Large intestine (tissue), 12 donors: ENCODE data around the gene DGAT2. TPM values are rescaled to one million over a fixed set of nuclear protein-coding genes. Genes with fewer than 3 reads are reported as not detected.

Source experiments
- DNase-seq, 2 donors: peaks; one replicate each; pipeline versions ENCODE4 v3.0.0 to v3.0.0-alpha.2; 2013
- H3K27ac ChIP-seq: one replicate; pipeline ENCODE4 v1.5.1; 2013; ENCODE audit warnings: low read length
- H3K27me3 ChIP-seq: 2 replicates; pipeline ENCODE4 v1.6.1; 2013; ENCODE audit warnings: low read length; ENCODE audit not compliant: control insufficient read depth, insufficient read depth
- H3K36me3 ChIP-seq: 2 replicates; pipeline ENCODE4 v1.6.1; 2013; ENCODE audit warnings: low read length; ENCODE audit not compliant: control insufficient read depth, insufficient read depth
- H3K4me1 ChIP-seq: one replicate; pipeline ENCODE4 v1.6.1; 2013; ENCODE audit warnings: low read length; ENCODE audit not compliant: control insufficient read depth, insufficient read depth
- H3K4me3 ChIP-seq: one replicate; pipeline ENCODE4 v1.5.1; 2013; ENCODE audit warnings: low read length
- H3K9me3 ChIP-seq: one replicate; pipeline ENCODE4 v1.6.1; 2013; ENCODE audit warnings: mild to moderate bottlenecking, low read depth, low read length, moderate library complexity; ENCODE audit not compliant: control insufficient read depth
- WGBS: methylation state at CpG from one replicate; pipeline ENCODE4 v1.1.5; 2013; ENCODE audit warnings: low lambda C conversion rate; ENCODE audit not compliant: insufficient coverage; 5-methylcytosine and 5-hydroxymethylcytosine counted together
- long read RNA-seq, 11 donors: transcript quantifications; one replicate each; lab custom pipeline, GENCODE V29; 2026
- polyA plus RNA-seq: library from polyadenylated mRNA; unstranded; fragments of 120-200 nt; gene quantifications from one replicate; pipeline ENCODE4 v1.2.1, GENCODE V29; 2013

DGAT2 gene, protein sequence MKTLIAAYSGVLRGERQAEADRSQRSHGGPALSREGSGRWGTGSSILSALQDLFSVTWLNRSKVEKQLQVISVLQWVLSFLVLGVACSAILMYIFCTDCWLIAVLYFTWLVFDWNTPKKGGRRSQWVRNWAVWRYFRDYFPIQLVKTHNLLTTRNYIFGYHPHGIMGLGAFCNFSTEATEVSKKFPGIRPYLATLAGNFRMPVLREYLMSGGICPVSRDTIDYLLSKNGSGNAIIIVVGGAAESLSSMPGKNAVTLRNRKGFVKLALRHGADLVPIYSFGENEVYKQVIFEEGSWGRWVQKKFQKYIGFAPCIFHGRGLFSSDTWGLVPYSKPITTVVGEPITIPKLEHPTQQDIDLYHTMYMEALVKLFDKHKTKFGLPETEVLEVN
- polyA plus RNA-seq = 70.2 TPM
- long read RNA-seq, donor 1, transcript DGAT2-201 (8 exons, 2,453 nt) = major isoform, 21 of 21 reads
- long read RNA-seq, donor 1, partial matches to known transcripts = 0 of 21 reads
- long read RNA-seq, donor 1, other reads (novel, unspliced or antisense) = 0 of 21 reads
- long read RNA-seq, donor 2, transcript DGAT2-201 (8 exons, 2,453 nt) = major isoform, 46 of 48 reads
- long read RNA-seq, donor 2, partial matches to known transcripts = 0 of 48 reads
- long read RNA-seq, donor 2, other reads (novel, unspliced or antisense) = 0 of 48 reads
- long read RNA-seq, donor 3 = 0 reads
- long read RNA-seq, donor 4, full-length matches to known transcripts = 8 of 8 reads
- long read RNA-seq, donor 4, partial matches to known transcripts = 0 of 8 reads
- long read RNA-seq, donor 4, other reads (novel, unspliced or antisense) = 0 of 8 reads
- long read RNA-seq, donor 5, transcript DGAT2-201 (8 exons, 2,453 nt) = major isoform, 7 of 7 reads
- long read RNA-seq, donor 5, partial matches to known transcripts = 0 of 7 reads
- long read RNA-seq, donor 5, other reads (novel, unspliced or antisense) = 0 of 7 reads
- long read RNA-seq, donor 6, transcript DGAT2-201 (8 exons, 2,453 nt) = major isoform, 52 of 61 reads
- long read RNA-seq, donor 6, partial matches to known transcripts = 7 of 61 reads
- long read RNA-seq, donor 6, other reads (novel, unspliced or antisense) = 0 of 61 reads
- long read RNA-seq, donor 7, transcript DGAT2-201 (8 exons, 2,453 nt) = major isoform, 9 of 9 reads
- long read RNA-seq, donor 7, partial matches to known transcripts = 0 of 9 reads
- long read RNA-seq, donor 7, other reads (novel, unspliced or antisense) = 0 of 9 reads
- long read RNA-seq, donor 8, full-length matches to known transcripts = 45 of 45 reads
- long read RNA-seq, donor 8, partial matches to known transcripts = 0 of 45 reads
- long read RNA-seq, donor 8, other reads (novel, unspliced or antisense) = 0 of 45 reads
- long read RNA-seq, donor 9, full-length matches to known transcripts = 59 of 72 reads
- long read RNA-seq, donor 9, partial matches to known transcripts = 13 of 72 reads
- long read RNA-seq, donor 9, other reads (novel, unspliced or antisense) = 0 of 72 reads
- long read RNA-seq, donor 10, full-length matches to known transcripts = 57 of 57 reads
- long read RNA-seq, donor 10, partial matches to known transcripts = 0 of 57 reads
- long read RNA-seq, donor 10, other reads (novel, unspliced or antisense) = 0 of 57 reads
- long read RNA-seq, donor 11, full-length matches to known transcripts = 36 of 49 reads
- long read RNA-seq, donor 11, partial matches to known transcripts = 13 of 49 reads
- long read RNA-seq, donor 11, other reads (novel, unspliced or antisense) = 0 of 49 reads

DNA sequence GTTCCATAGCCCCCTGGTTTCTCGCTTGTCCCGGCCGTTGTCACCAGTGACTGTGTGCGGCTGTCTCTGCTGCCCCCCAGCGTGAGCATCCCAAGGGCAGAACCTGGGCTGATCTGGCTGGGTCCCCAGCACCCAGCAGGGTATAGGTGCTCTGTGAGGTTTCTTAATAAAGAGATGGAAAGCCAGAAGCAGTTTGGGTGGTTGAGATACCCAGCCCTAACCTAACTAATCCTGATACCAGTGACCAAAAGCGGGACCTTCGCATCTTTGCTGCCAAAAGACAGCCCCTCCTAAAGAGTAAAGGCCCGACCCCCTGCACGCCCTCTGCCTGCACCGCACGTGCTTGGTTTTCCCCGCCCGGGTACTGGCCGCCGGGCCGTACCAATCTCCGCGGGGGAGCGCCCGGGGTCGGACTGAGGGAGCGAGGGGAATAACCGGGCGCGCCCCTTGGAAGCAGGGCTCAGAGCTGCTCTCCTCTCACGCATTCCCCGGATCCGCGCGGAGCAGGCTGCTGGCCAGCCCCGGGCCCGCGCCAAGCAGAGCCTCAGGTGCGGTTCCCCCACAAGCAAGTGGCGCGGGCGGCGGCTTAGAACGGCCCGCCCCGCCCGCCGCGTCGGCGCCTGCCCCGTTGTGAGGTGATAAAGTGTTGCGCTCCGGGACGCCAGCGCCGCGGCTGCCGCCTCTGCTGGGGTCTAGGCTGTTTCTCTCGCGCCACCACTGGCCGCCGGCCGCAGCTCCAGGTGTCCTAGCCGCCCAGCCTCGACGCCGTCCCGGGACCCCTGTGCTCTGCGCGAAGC is at the start of gene DGAT2:
Gene DGAT2, plus strand, starts transcription at position 667 of the 797 bp plus-strand sequence. CDS start 214 bp downstream, outside the sequence.
- Histone ChIP-seq H3K36me3 (no peaks in the 10 kb centered on the region), H3K27ac (peak within 1 kb of the TSS; percentile 66), H3K9me3 (no peaks in the 10 kb centered on the region), H3K4me1 (peaks cover 30% of the 10 kb centered on the region), H3K27me3 (peaks cover 13% of the 10 kb centered on the region), H3K4me3 (peak within 1 kb of the TSS; percentile 75)
- peak; percentile 76 to 91 for DNase-seq
- no CpG with 5 or more reads among the region's 66 CpGs for WGBS

DNA sequence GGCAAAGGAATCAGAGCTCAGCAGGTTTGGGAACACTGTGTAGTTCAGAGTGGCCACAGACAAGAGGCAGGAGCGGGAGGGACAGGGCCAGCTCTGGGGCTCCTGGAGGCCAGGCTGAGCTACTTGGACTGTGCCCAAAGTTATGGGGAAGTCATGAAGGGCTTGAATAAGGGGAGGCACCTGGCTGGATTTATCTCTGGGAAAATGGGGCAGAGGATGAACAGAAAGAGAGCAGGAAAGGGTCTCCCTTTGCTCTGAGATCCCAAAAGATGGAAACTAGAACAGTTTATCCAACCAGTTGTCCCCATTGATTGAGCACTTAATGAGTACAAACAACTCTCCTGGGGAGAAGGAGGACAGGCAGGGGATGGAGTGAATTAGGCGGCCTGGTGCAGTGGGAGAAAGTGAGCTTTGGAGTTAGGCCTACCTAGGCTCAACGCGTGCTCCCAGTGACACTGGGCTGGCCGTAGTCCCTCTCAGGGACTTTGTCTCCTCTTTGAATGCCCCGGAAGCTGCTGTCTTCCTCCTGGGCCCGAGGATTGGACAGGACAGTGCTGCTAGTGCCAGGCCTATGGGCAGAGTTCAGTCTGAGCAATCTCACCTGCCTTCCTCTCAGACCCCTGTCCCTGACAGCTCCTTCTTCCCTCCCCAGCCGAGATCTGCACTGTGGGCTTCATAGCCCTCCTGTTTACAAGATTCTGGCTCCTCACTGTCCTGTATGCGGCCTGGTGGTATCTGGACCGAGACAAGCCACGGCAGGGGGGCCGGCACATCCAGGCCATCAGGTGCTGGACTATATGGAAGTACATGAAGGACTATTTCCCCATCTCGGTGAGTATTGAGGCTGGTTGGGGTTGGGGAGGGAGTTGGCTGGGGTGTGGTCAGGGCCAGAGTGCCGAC is 49.0 kb upstream of the DGAT2 start:
- H3K27ac ChIP-seq = peak overlapping the region; percentile 94
- peak overlapping the region; percentile 31 for H3K4me3 ChIP-seq
- peaks cover 73% of the 10 kb centered on the region for H3K4me1 ChIP-seq
- peak; percentile 76 to 83 for DNase-seq
- no peaks in the 10 kb centered on the region for H3K9me3 ChIP-seq
- H3K36me3 ChIP-seq = peaks cover 4% of the 10 kb centered on the region
- no peaks in the 10 kb centered on the region for H3K27me3 ChIP-seq
- WGBS = 80% methylated on average over 1 of the region's 14 CpGs

DNA sequence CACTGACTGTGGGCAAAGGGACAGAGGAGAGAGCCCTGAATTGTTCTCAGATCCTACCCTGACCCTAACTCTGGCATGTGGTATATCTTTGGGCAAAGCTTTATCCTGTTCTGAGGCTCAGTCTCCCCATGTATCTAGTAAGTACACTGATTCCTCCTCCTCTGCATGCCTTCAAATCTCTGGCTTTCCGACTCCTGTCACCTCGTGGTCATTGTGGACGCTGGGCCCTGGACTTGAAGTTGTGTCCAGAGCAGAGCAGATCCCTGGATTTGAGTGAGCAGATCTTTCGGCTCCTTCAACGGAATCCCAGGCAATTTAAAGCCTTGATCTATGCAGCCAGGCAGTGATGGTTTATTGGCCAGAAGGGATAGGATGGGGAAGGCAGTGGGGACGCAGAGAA is 47.9 kb upstream of the DGAT2 start:
- Histone ChIP-seq H3K36me3 (peaks cover 6% of the 10 kb centered on the region), H3K27me3 (no peaks in the 10 kb centered on the region), H3K4me1 (peaks cover 71% of the 10 kb centered on the region), H3K4me3 (peak overlapping the region; percentile 31), H3K27ac (peak overlapping the region; percentile 94), H3K9me3 (no peaks in the 10 kb centered on the region)
- no CpG with 5 or more reads among the region's 6 CpGs for WGBS
- DNase-seq = no peak

DNA sequence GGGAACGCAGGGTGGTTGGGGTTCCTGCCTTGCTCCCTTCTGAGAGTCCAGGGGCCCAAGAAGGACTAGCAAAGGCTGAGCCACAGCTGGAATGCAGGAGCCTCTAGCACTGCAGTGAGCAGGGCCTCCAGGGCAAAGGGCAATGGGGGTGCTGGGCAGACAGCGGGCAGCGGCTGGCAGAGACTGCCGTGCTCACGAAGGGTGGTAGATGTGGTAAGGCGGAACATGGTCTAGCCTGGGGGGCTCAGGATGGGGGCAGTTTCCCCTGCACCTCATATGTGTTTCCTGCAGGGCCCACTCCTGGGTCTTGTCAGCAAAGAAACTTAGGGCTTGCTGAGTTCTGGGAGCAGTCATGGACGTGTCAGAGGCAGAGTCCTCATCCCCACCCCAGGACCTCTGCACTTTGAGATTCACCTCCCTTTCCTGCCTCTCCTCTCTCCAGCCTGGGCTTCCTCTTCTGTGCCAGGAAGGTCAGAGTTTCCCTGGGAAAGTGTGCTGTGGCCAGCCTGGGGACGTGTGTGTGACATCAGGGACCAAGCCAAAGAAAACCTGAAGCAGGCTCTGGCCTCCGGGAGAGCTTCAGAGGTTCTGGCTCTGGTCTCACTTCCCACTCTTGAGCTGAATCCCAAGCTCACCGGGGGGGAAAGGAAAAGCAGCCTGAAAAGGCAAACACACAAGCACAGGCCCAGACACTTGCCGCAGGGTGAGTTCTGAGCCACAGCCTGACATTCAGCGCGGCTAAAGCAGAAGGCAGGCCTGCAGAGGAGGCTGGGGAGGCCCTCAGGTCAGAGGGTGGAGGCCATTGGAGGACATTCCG is 46.5 kb upstream of the DGAT2 start:
- Histone ChIP-seq H3K4me1 (peaks cover 60% of the 10 kb centered on the region), H3K9me3 (no peaks in the 10 kb centered on the region), H3K36me3 (peaks cover 14% of the 10 kb centered on the region), H3K4me3 (peak overlapping the region; percentile 10), H3K27ac (peak overlapping the region; percentile 94), H3K27me3 (no peaks in the 10 kb centered on the region)
- peak; percentile 75 to 92 for DNase-seq
- no CpG with 5 or more reads among the region's 14 CpGs for WGBS

DNA sequence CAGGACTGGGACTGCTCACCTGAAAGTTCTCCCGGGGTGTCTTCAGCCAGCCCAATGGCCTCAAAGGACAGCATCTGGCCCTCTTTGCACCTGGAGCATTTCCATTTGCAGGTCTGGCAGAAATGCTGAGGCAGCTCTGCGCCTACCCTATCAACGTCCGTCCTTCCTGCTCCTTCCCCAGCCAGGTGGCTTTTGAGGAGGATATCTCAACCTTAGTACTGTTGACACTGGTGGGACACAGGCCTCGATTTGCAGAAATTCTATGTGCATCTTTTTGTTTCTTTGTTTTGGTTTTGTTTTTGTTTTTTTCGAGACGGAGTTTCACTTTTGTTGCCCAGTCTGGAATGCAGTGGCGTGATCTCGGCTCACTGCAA is 45.9 kb upstream of the DGAT2 start:
- Histone ChIP-seq H3K4me3 (no peak overlapping the region), H3K36me3 (peaks cover 20% of the 10 kb centered on the region), H3K4me1 (peaks cover 56% of the 10 kb centered on the region), H3K9me3 (no peaks in the 10 kb centered on the region), H3K27ac (peak overlapping the region; percentile 94), H3K27me3 (no peaks in the 10 kb centered on the region)
- WGBS = 89% methylated on average over 4 of the region's 9 CpGs
- DNase-seq = peak in 1 of 2 donors; percentile 37

DNA sequence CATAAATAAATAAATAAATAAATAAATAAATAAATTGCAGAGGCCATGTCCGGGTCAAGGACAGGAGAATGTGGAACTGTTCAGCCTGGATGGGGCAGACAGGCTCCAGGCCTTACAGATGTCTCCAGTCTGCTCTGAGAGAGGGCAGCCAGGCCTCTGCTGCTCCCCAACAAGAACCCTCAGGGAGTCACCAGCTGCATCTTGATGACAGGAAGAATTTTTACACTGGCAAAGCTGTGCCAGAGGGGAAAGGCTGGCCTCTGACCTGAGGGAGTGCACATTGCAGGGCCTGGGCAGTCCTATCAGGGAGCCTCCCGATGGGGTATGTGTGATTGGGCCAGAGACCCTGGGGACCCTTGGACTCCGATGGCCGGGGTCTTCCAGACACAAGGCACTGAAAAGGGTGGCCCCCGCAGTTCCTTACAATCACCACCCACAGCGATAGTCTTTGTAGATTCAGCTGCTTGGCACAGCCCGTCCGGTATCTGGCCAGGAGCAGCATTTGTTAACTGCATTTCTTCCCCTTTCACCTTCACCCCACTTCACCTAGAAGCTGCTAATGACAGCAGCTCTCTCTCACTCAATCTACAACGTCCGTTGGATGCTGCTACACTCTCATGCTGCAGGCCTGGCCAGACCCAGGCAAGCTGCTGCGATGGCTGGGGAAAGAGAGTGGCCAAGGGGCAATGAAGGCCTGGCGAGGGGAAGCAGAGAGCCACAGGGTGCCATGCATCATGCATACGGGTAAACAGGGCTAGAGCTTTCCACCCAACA is 42.8 kb upstream of the DGAT2 start:
- H3K4me1 ChIP-seq = peaks cover 28% of the 10 kb centered on the region
- no peaks in the 10 kb centered on the region for H3K9me3 ChIP-seq
- no peak for DNase-seq
- peaks cover 39% of the 10 kb centered on the region for H3K36me3 ChIP-seq
- H3K27ac ChIP-seq = no peak overlapping the region
- H3K4me3 ChIP-seq = no peak overlapping the region
- WGBS = 83% methylated on average over 1 of the region's 13 CpGs
- no peaks in the 10 kb centered on the region for H3K27me3 ChIP-seq

DNA sequence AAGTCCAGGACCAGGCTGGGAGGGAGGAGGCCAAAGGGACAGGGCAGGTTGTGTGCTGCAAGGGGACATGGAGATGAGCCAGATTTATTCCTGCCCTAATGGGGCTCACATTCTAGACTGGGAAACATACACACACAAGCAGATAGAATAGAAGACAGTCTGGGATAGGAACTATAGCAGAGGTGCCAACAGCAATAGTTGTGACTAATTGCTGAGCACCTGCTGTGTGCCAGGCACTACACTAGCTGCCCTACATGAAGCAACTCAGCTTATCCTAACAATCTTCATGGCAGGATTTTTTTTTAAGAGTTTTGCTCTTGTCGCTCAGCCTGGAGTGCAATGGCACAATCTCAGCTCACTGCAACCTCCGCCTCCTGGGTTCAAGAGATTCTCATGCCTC is 39.6 kb upstream of the DGAT2 start:
- no CpG with 5 or more reads among the region's 2 CpGs for WGBS
- H3K4me3 ChIP-seq = no peak overlapping the region

More for the DNA sequence above, 39.6 kb upstream of the DGAT2 start:
- Histone ChIP-seq H3K27me3 (no peaks in the 10 kb centered on the region), H3K27ac (no peak overlapping the region), H3K9me3 (no peaks in the 10 kb centered on the region), H3K4me1 (peaks cover 20% of the 10 kb centered on the region), H3K36me3 (peaks cover 49% of the 10 kb centered on the region)
- no peak for DNase-seq
